Cardiac muscle cell (in vitro differentiated cells and primary cell): ENCODE measurements around the gene NEUROD1. TPM values are rescaled to one million over a fixed set of nuclear protein-coding genes. Genes with fewer than 3 reads are reported as not detected.
A peak's percentile ranks its signal among the peaks of the same experiment; 100 is the strongest.

Source experiments
- DNase-seq, 2 donors: peaks; one replicate each; pipeline versions ENCODE4 v3.0.0 to v3.0.0-alpha.2; 2010 to 2017; ENCODE audit warnings: low read depth in 1 of 2, low spot score in 1 of 2
- H3K27ac ChIP-seq: fragments of 200-600 bp; sonication (generic); 2 replicates; pipeline ENCODE4 v1.5.1; 2016
- H3K27me3 ChIP-seq: fragments of 200-600 bp; sonication (generic); 2 replicates; pipeline ENCODE4 v1.6.0; 2016; ENCODE audit warnings: control low read depth
- H3K36me3 ChIP-seq: fragments of 200-600 bp; sonication (generic); 2 replicates; pipeline ENCODE4 v1.5.1; 2016; ENCODE audit warnings: control low read depth
- H3K4me1 ChIP-seq: fragments of 200-600 bp; sonication (generic); 2 replicates; pipeline ENCODE4 v1.8.1; 2017; ENCODE audit warnings: low read depth, mild to moderate bottlenecking, mixed run types
- H3K4me3 ChIP-seq: fragments of 200-600 bp; sonication (generic); 2 replicates; pipeline ENCODE4 v1.5.1; 2016; ENCODE audit warnings: mild to moderate bottlenecking
- H3K9me3 ChIP-seq: fragments of 200-600 bp; sonication (generic); 2 replicates; pipeline ENCODE4 v1.5.1; 2017; ENCODE audit warnings: low read depth, mild to moderate bottlenecking, control low read depth
- polyA plus RNA-seq: library from polyadenylated mRNA; unstranded; fragments of >200 nt; fragmentation: Nextera tagmentation; extraction: Ambion mirVana; gene quantifications from 2 replicates; pipeline ENCODE4 v1.2.1, GENCODE V29; 2016
- total RNA-seq: library from RNA; depleted of rRNA; stranded (reverse); fragments of >200 nt; gene quantifications from 2 replicates; pipeline ENCODE4 v1.2.3, GENCODE V29; 2016
- TF ChIP-seq, protein P1 (sequence below): IDR thresholded peaks from 2 replicates; pipeline ENCODE4 v1.5.1; 2012; ENCODE audit warnings: low read depth, mild to moderate bottlenecking, low read length

The NEUROD1 gene
- total and polyA plus RNA-seq, 2 experiments from 2014 or later = not detected

DNA sequence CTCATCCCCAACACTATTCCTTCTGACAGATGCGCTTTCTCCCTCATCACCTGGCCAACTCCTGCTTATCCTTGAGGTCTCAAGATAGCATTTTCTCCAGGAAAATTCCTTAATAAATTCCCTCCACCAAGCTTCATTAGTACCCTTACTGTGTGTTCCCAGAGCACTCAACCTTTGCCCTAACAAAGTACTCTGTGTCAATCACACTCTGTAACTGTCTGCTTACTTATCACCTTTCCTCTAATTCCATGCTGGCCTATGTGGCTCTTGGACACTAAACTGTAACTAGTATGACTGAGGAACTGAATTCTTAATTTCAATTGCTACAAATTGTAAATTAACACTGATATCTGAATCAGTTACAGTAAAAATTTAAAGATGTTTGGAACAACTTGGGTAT, 17.9 kb upstream of the NEUROD1 start:
- TF ChIP-seq, protein P1, sequence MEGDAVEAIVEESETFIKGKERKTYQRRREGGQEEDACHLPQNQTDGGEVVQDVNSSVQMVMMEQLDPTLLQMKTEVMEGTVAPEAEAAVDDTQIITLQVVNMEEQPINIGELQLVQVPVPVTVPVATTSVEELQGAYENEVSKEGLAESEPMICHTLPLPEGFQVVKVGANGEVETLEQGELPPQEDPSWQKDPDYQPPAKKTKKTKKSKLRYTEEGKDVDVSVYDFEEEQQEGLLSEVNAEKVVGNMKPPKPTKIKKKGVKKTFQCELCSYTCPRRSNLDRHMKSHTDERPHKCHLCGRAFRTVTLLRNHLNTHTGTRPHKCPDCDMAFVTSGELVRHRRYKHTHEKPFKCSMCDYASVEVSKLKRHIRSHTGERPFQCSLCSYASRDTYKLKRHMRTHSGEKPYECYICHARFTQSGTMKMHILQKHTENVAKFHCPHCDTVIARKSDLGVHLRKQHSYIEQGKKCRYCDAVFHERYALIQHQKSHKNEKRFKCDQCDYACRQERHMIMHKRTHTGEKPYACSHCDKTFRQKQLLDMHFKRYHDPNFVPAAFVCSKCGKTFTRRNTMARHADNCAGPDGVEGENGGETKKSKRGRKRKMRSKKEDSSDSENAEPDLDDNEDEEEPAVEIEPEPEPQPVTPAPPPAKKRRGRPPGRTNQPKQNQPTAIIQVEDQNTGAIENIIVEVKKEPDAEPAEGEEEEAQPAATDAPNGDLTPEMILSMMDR = no peak
- Histone ChIP-seq H3K4me1 (peaks cover 17% of the 10 kb centered on the region), H3K9me3 (no peaks in the 10 kb centered on the region), H3K4me3 (no peak overlapping the region), H3K36me3 (no peaks in the 10 kb centered on the region), H3K27ac (no peak overlapping the region), H3K27me3 (peaks cover 21% of the 10 kb centered on the region)
- DNase-seq = peak in 1 of 2 donors; percentile 38

DNA sequence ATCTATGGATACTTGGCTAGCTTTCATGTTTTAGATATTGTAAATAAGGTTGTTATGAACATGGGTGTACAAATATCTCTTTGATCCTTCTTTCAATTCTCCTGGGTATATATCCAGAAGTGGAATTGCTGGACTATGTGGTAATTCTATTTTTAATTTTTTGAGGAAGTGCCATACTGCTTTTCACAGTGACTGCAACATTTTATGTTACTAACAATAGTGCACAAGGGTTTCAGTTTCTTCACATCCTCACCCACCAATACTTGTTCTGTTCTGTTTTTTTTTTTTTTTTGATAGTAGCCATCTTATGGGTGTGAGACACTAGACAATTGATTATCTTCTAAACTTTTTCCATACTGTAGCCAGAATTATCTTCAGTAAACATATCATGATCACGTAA, 17.3 kb upstream of the NEUROD1 start:
- Histone ChIP-seq H3K27me3 (peaks cover 27% of the 10 kb centered on the region), H3K4me1 (peaks cover 17% of the 10 kb centered on the region), H3K36me3 (no peaks in the 10 kb centered on the region), H3K4me3 (no peak overlapping the region), H3K9me3 (no peaks in the 10 kb centered on the region), H3K27ac (no peak overlapping the region)
- TF ChIP-seq, protein P1 = no peak
- no peak for DNase-seq

DNA sequence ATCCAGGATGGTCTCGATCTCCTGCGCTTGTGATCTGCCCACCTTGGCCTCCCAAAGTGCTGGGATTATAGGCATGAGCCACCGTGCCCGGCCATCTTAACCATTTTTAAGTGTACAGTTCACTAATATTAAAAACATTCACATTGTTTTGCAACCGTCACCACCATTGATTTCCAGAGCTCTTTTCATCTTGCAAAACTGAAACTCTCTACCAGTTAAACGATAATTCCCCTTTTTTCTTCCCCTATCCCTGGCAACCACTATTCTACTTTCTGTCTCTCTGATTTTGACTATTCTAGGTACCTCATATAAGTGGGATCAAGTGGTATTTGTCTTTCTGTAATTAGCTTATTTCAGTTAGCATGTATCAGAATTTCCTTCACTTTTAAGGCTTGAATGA, 16.8 kb upstream of the NEUROD1 start:
- no peaks in the 10 kb centered on the region for H3K36me3 ChIP-seq
- peaks cover 31% of the 10 kb centered on the region for H3K27me3 ChIP-seq
- no peaks in the 10 kb centered on the region for H3K9me3 ChIP-seq
- peaks cover 17% of the 10 kb centered on the region for H3K4me1 ChIP-seq
- no peak overlapping the region for H3K27ac ChIP-seq
- H3K4me3 ChIP-seq = no peak overlapping the region
- DNase-seq = no peak
- TF ChIP-seq, protein P1 = no peak

DNA sequence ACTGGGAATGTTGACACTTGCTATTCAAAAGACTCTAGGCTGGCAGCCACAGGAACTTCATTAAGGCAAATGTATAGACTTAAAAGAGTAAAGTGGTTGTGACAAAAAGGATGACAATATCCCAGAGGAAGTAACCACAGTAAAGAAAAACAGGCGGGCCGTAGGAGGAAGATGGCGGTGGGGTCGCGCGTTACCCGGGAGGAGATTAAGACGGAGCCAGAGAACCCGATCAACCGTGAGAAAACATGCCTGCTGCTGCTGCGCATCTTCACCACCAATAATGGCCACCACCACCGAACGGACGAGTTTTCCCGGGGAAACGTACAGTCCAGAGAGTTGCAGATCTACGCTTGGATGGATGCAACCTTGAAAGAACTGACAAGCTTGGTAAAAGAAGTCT, 14.0 kb upstream of the NEUROD1 start:
- TF ChIP-seq, protein P1 = no peak
- H3K27me3 ChIP-seq = peaks cover 46% of the 10 kb centered on the region
- no peak for DNase-seq

GRCh38 chr2:181690860-181691259, 10.5 kb upstream of the NEUROD1 start:
- no peaks in the 10 kb centered on the region for H3K9me3 ChIP-seq
- peaks cover 77% of the 10 kb centered on the region for H3K27me3 ChIP-seq
- DNase-seq = no peak
- H3K4me1 ChIP-seq = no peaks in the 10 kb centered on the region
- TF ChIP-seq, protein P1 = no peak
- H3K36me3 ChIP-seq = no peaks in the 10 kb centered on the region
- H3K4me3 ChIP-seq = no peak overlapping the region
- no peak overlapping the region for H3K27ac ChIP-seq

More for the DNA sequence above, 14.0 kb upstream of the NEUROD1 start:
- H3K27ac ChIP-seq = no peak overlapping the region
- H3K9me3 ChIP-seq = no peaks in the 10 kb centered on the region
- H3K36me3 ChIP-seq = no peaks in the 10 kb centered on the region
- H3K4me1 ChIP-seq = peaks cover 17% of the 10 kb centered on the region
- no peak overlapping the region for H3K4me3 ChIP-seq
